HTERT RPE-1 (cell line): ENCODE measurements around the gene AK3.

Source experiments
- in situ Hi-C: fragments of 300-500 bp; cut with MboI; formaldehyde crosslinking; loops from 4 replicates; pipeline ENCODE4 v1.14.3; 2020; ENCODE audit warnings: low sequenced_read_pairs

The AK3 gene

DNA sequence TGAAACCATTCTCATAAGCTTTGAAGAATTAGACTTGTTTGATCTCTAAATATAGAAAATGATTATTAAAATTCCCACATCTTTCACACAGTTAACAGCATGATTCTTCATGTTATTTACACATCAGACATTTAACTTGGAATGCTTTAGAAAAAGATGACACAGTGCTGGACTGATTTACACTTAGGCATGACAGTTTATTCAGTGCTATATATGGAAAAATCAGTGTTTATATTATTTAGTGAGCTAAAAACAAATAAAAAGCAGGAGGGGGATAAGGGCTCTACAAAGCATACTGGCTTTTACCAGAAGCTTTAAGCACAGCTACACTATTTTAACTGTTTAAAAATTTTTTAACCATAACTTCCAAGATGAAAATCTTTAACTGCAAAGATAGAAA lies 31.6 kb downstream of the AK3 start:
- in situ Hi-C loops = no loop called here

GRCh38 chr9:4706971-4707622 lies 33.9 kb downstream of the AK3 start:
- in situ Hi-C loops = no loop called here

- in situ Hi-C loops = no loop called here
Measured at GRCh38 chr9:4706021-4706420, 35.0 kb downstream of the AK3 start.

DNA sequence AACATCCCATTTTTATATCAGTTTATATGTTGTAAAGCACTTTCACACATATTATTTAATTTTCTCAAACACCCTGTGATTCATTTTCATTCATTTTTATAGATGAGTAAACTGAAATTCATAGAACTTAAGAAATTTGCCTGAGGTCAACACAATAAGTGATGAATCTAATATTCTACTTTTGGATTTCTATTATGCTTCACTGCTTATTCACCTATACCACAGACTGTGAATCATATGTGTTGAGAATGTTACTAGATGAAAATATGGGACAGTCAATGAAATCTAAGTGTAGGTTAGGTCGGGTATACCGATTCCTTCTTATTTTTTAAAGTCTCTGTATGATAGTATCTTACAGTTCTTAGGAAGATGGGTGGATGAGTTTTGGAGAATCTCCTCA lies 36.9 kb downstream of the AK3 start:
- in situ Hi-C loops = no loop called here

DNA sequence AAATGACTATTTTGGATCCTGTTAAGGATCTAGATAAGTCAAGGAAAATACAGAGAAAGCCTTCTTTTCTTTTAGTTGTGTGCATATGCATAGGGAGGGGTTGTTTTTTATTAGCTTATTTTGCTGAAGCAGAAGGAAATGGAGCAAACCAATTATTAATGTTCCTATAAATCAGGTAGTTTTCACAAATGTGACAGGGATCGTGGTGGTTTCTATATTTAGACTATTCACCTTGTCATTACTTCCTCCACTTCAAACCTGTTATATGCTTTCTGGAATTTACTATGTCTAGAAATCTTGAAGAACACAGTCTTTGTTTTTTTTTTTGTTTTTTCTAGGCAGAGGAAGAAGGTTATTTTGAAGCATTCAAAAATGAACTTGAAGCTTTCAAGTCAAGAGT lies 39.5 kb downstream of the AK3 start:
- in situ Hi-C loops = no loop called here

GRCh38 chr9:4700932-4701331 lies 40.1 kb downstream of the AK3 start:
- in situ Hi-C loops = no loop called here

GRCh38 chr9:4700091-4700490 lies 40.9 kb downstream of the AK3 start:
- in situ Hi-C loops = no loop called here

DNA sequence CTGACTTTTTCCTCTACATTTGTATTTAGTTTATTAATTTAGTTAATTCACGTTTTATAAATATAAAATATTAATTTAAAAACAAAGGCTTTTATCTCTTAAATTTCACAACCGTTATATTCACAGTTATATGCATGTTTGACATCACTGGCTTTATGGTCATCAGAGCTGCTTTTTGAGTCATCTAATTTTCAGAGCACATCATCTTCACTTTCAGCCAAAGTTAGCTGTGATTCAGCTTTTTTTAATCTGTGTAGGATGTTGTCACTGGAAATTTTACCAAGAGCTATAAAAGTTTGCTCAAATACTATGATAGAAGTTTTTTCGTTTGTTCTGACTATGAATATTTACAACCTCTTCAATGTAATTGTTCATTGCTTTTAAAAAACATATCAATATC lies 49.2 kb downstream of the AK3 start:
- in situ Hi-C loops = no loop called here

GRCh38 chr9:4690144-4690543 lies 50.9 kb downstream of the AK3 start:
- in situ Hi-C loops = no loop called here

DNA sequence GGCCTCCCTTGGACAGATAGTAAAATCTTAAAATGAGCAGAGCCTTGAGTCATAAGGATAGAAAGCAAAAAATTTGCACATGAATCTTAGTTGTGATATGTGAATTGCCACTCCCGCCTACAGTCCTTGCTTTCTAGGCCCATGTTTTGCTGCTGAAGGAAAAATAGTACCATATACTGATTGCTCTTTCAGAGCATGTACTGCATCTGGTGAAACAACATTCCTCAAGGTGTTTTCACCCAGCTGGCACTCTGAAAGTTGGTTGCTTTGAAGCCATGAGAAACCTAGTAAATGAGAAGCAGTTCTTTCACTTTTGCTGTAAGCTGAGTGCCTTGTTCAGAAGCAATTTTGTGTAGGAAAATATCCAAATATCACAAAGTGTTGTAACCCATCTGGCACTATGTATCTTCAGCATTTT lies 51.3 kb downstream of the AK3 start:
- in situ Hi-C loops = no loop called here

- in situ Hi-C loops = no loop called here
Measured at GRCh38 chr9:4689021-4689420, 52.0 kb downstream of the AK3 start.

DNA sequence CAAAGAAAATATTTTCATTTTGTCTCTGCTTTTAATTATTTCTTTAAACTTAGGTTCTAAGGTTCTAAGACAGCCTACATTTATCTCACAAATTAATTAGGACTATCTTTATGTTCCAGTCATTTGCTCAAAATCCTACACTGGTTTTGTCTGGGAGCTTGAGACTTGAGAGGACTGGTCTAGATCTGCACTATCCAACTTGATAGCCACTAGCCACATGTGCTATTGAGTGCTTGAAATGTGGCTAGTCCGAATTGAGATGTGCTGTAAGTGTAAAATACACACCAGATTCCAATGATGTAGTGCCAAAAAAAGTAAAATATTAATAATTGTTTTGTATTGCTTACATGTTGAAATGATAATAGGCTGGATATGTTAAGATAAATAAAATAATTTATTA lies 54.4 kb downstream of the AK3 start:
- in situ Hi-C loops = no loop called here

GRCh38 chr9:4686112-4686511 lies 54.9 kb downstream of the AK3 start:
- in situ Hi-C loops = no loop called here

GRCh38 chr9:4684820-4685219 lies 56.2 kb downstream of the AK3 start:
- in situ Hi-C loops = no loop called here

- in situ Hi-C loops = no loop called here
Measured at GRCh38 chr9:4680750-4681149, 60.3 kb downstream of the AK3 start.

GRCh38 chr9:4680173-4680525 lies 60.9 kb downstream of the AK3 start:
- in situ Hi-C loops = no loop called here

DNA sequence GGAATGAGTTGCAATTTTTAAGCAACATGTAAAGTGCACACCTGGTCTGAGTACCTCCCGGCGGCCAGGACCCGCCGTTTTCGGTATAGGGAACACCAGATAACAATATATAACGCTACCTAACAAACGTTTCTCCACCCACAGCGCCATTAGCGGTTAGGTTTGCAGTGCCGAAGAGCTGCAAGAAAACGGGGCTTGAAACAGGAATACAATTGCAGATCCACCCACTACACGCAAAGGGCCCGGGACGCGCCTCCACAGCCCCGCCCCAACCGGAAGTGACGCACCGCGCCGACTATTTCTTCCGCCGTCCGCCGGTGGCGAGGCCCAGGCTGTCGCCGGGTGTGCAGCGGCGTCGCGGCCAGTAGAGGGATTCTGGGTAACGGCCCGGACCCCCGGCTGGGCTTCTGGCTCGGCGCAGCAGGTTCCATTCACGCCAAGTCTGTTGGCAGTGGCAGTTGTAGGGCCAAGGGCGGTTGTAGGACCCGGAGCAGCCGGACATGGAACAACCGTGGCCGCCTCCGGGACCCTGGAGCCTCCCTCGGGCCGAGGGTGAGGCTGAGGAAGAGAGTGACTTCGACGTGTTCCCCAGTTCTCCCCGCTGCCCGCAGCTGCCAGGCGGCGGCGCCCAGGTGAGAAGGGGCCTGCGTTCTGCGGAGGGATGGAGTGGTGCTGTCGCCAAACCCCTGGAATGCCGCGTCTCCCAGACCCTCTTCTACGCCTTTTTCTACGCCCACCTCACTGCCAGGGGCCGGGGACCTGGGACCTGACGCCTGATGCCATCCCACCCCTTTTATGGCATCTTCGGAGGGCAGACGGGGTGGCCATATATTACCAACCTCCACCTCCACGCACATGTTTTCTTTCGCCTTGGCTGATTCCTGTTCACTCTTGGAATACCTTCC lies 61.5 kb downstream of the AK3 start, which contains the start of gene CDC37L1:
TSS of gene CDC37L1 (plus strand) at position 302 of the 905 bp plus-strand sequence. CDS start at position 501, 199 bp downstream.
- in situ Hi-C loops = no loop called here

GRCh38 chr9:4678679-4679267 lies 62.2 kb downstream of the AK3 start:
- in situ Hi-C loops = no loop called here

DNA sequence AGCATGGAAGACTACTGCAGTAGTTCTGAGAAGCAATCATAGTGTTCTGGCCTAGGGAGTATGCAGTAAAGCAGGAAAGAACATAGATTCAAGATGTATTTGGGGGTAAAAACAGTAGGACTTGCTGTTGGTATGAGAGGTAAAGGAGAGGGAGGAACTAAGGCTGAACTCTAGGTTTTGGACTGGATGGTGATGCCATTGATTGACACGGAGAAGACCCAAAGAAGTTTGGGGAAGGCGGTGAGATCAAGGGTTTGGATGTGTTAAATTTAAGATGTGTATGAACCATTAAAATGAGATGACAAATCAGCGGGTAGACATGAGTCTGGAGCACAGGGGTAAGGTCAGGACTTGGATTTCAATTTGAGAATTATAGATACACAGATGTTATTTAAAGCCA lies 63.6 kb downstream of the AK3 start:
- in situ Hi-C loops = no loop called here

- in situ Hi-C loops = no loop called here
Measured at GRCh38 chr9:4674783-4675182, 66.2 kb downstream of the AK3 start.

- in situ Hi-C loops = no loop called here
Measured at GRCh38 chr9:4671737-4672136, 69.3 kb downstream of the AK3 start.

- in situ Hi-C loops = no loop called here
Measured at GRCh38 chr9:4670591-4670990, 70.4 kb downstream of the AK3 start.
